CD8-positive, alpha-beta memory T cell (primary cell): ENCODE results near the gene GNB2. TPM values are rescaled to one million over a fixed set of nuclear protein-coding genes. Genes with fewer than 3 reads are reported as not detected.
A peak's percentile ranks its signal among the peaks of the same experiment; 100 is the strongest.

Experiments
- CTCF ChIA-PET: fragments of 350-600 bp; sonication (Branson Sonifier 250); formaldehyde crosslinking; loops from one replicate; lab custom pipeline; 2021; ENCODE audit warnings: antibody characterized with exemption; lab: Charles Lee
- POLR2A ChIA-PET: fragments of 350-600 bp; sonication (Branson Sonifier 250); formaldehyde crosslinking; loops from one replicate; lab custom pipeline; 2021; ENCODE audit warnings: antibody characterized with exemption; lab: Charles Lee
- DNase-seq, 5 donors: peaks; one replicate each; pipeline versions ENCODE4 v3.0.0 to v3.0.0-alpha.2; 2020 to 2022; ENCODE audit warnings: mixed read lengths in 1 of 5
- H3K27ac ChIP-seq: one replicate; pipeline ENCODE4 v1.7.0; 2013; ENCODE audit warnings: low read depth, mild to moderate bottlenecking, low read length, moderate library complexity
- H3K27me3 ChIP-seq: 2 replicates; pipeline ENCODE4 v1.7.0; 2013; ENCODE audit warnings: low read length, mild to moderate bottlenecking; ENCODE audit not compliant: insufficient read depth, poor library complexity, severe bottlenecking
- H3K36me3 ChIP-seq: 2 replicates; pipeline ENCODE4 v1.7.0; 2013; ENCODE audit warnings: mild to moderate bottlenecking, low read length, moderate library complexity; ENCODE audit not compliant: insufficient read depth
- H3K4me1 ChIP-seq: 2 replicates; pipeline ENCODE4 v1.7.0; 2013; ENCODE audit warnings: mild to moderate bottlenecking, low read length, moderate library complexity; ENCODE audit not compliant: insufficient read depth
- H3K4me3 ChIP-seq: 2 replicates; pipeline ENCODE4 v1.7.0; 2013; ENCODE audit warnings: mild to moderate bottlenecking, low read length
- H3K9me3 ChIP-seq: 2 replicates; pipeline ENCODE4 v1.7.0; 2013; ENCODE audit warnings: mild to moderate bottlenecking, low read length
- H3K27ac Mint-ChIP-seq, 8 donors: one replicate each; pipeline ENCODE4 v1.8.0; 2020 to 2021; ENCODE audit warnings: mixed read lengths in 8 of 8, mild to moderate bottlenecking in 6 of 8, inconsistent platforms in 3 of 8, moderate library complexity in 3 of 8
- H3K27me3 Mint-ChIP-seq, 2 donors: one replicate each; pipeline ENCODE4 v1.8.0; 2020 to 2021; ENCODE audit warnings: mixed read lengths in 2 of 2, mild to moderate bottlenecking in 1 of 2, moderate library complexity in 1 of 2
- H3K36me3 Mint-ChIP-seq, 3 donors: one replicate each; pipeline ENCODE4 v1.8.0; 2020 to 2021; ENCODE audit warnings: mixed read lengths in 3 of 3, inconsistent platforms in 1 of 3, mild to moderate bottlenecking in 1 of 3
- H3K4me1 Mint-ChIP-seq, 3 donors: one replicate each; pipeline ENCODE4 v1.8.0; 2020 to 2021; ENCODE audit warnings: mixed read lengths in 3 of 3, inconsistent platforms in 1 of 3, mild to moderate bottlenecking in 1 of 3
- H3K4me3 Mint-ChIP-seq, 7 donors: one replicate each; pipeline ENCODE4 v1.8.0; 2020 to 2021; ENCODE audit warnings: mixed read lengths in 7 of 7, mild to moderate bottlenecking in 6 of 7, moderate library complexity in 4 of 7, inconsistent platforms in 2 of 7
- H3K9me3 Mint-ChIP-seq, 5 donors: one replicate each; pipeline ENCODE4 v1.8.0; 2020 to 2022; ENCODE audit warnings: mixed read lengths in 5 of 5, mild to moderate bottlenecking in 3 of 5, moderate library complexity in 2 of 5, inconsistent platforms in 1 of 5
- polyA plus RNA-seq: library from polyadenylated mRNA; unstranded; fragments of 300-500 nt; fragmentation: Illumina TruSeq; gene quantifications from one replicate; pipeline ENCODE4 v1.2.3, GENCODE V29; 2021
- total RNA-seq, 2 experiments: library from RNA; stranded (reverse); gene quantifications; one replicate each; pipeline ENCODE4 v1.2.3, GENCODE V29; 2021

Gene GNB2
- total and polyA plus RNA-seq, 3 experiments from 2014 or later: 62.9 to 262 (median 253) TPM

- Mint-ChIP-seq H3K4me3 (no peak overlapping the region), H3K27ac (peak overlapping the region in 5 of 8 donors; percentile 17 to 93 (median 77)), H3K36me3 (peaks cover 0 to 65% (median 2%) of the 10 kb centered on the region in 3 donors), H3K4me1 (peaks cover 27 to 39% (median 32%) of the 10 kb centered on the region in 3 donors), H3K27me3 (no peaks in the 10 kb centered on the region), H3K9me3 (no peaks in the 10 kb centered on the region)
- no peaks in the 10 kb centered on the region for H3K27me3 ChIP-seq
- DNase-seq: no peak
- no peak overlapping the region for H3K27ac ChIP-seq
- H3K4me1 ChIP-seq: peaks cover 26% of the 10 kb centered on the region
- ChIA-PET POLR2A (interaction anchor here (1.0 to 1.4 kb wide), 3 partner anchors 9 to 258 kb away, joined by 3 to 10 read pairs (median 3); no protein-coding TSS in a partner anchor), CTCF (interaction anchor here (1.5 to 9.0 kb wide), 6 partner anchors 9 to 164 kb away, joined by 5 to 120 read pairs (median 6); partner anchors contain the start of genes POP7 and SLC12A9)
- H3K9me3 ChIP-seq: no peaks in the 10 kb centered on the region
- H3K4me3 ChIP-seq: no peak overlapping the region
- peaks cover 11% of the 10 kb centered on the region for H3K36me3 ChIP-seq
Measured at GRCh38 chr7:100688326-100688860, 14.9 kb downstream of the GNB2 start.

GRCh38 chr7:100689230-100690135 lies 15.9 kb downstream of the GNB2 start:
- Histone ChIP-seq H3K36me3 (peaks cover 11% of the 10 kb centered on the region), H3K27me3 (no peaks in the 10 kb centered on the region), H3K4me3 (no peak overlapping the region), H3K27ac (no peak overlapping the region), H3K9me3 (no peaks in the 10 kb centered on the region), H3K4me1 (peaks cover 26% of the 10 kb centered on the region)
- H3K27ac Mint-ChIP-seq: peak overlapping the region in 5 of 8 donors; percentile 17 to 93 (median 63)
- no peaks in the 10 kb centered on the region for H3K9me3 Mint-ChIP-seq
- H3K4me1 Mint-ChIP-seq: peaks cover 27 to 39% (median 32%) of the 10 kb centered on the region in 3 donors
- H3K36me3 Mint-ChIP-seq: peaks cover 0 to 58% (median 2%) of the 10 kb centered on the region in 3 donors
- CTCF ChIA-PET: interaction anchor here (1.1 to 9.0 kb wide), 10 partner anchors 10 to 163 kb away, joined by 3 to 120 read pairs (median 6); partner anchors contain the start of genes FBXO24, LRCH4, MOSPD3 and POP7
- no peaks in the 10 kb centered on the region for H3K27me3 Mint-ChIP-seq
- peak overlapping the region in 1 of 7 donors; percentile 79 for H3K4me3 Mint-ChIP-seq
- POLR2A ChIA-PET: interaction anchor here (1.0 to 1.9 kb wide), 6 partner anchors 10 to 259 kb away, joined by 3 to 10 read pairs (median 4); partner anchors contain the start of genes FBXO24 and LRCH4
- no peak for DNase-seq

GRCh38 chr7:100691676-100692577 lies 18.4 kb downstream of the GNB2 start:
- H3K4me1 ChIP-seq: peaks cover 26% of the 10 kb centered on the region
- no peaks in the 10 kb centered on the region for H3K9me3 ChIP-seq
- peak overlapping the region; percentile 81 for H3K4me3 ChIP-seq
- CTCF ChIA-PET: interaction anchor here (0.6 to 9.0 kb wide), 34 partner anchors 12 to 528 kb away, joined by 3 to 120 read pairs (median 4); partner anchors contain the start of genes FBXO24, GNB2, LRCH4 and MOSPD3
- H3K9me3 Mint-ChIP-seq: no peaks in the 10 kb centered on the region
- no peaks in the 10 kb centered on the region for H3K27me3 Mint-ChIP-seq
- DNase-seq: peak; percentile 69 to 85 (median 71)
- peaks cover 36 to 49% (median 39%) of the 10 kb centered on the region in 3 donors for H3K4me1 Mint-ChIP-seq
- peaks cover 0 to 36% (median 0%) of the 10 kb centered on the region in 3 donors for H3K36me3 Mint-ChIP-seq
- peak overlapping the region; percentile 15 to 95 (median 86) for H3K27ac Mint-ChIP-seq
- peak overlapping the region; percentile 88 to 97 (median 94) for H3K4me3 Mint-ChIP-seq
- H3K36me3 ChIP-seq: peaks cover 11% of the 10 kb centered on the region
- POLR2A ChIA-PET: interaction anchor here (0.6 to 2.8 kb wide), 9 partner anchors 14 to 264 kb away, joined by 3 to 16 read pairs (median 3); partner anchors contain the start of genes FBXO24, MOSPD3, POP7 and ZCWPW1
- H3K27me3 ChIP-seq: no peaks in the 10 kb centered on the region
- no peak overlapping the region for H3K27ac ChIP-seq

- Mint-ChIP-seq H3K4me1 (peaks cover 36 to 49% (median 39%) of the 10 kb centered on the region in 3 donors), H3K27ac (peak overlapping the region in 7 of 8 donors; percentile 80 to 98 (median 93))
Measured at GRCh38 chr7:100692578-100692961, 19.0 kb downstream of the GNB2 start.

GRCh38 chr7:100693312-100694097 lies 20.0 kb downstream of the GNB2 start:
- ChIA-PET CTCF (interaction anchor here (0.7 to 9.0 kb wide), 16 partner anchors 10 to 252 kb away, joined by 3 to 120 read pairs (median 12); partner anchors contain the start of genes FBXO24, LRCH4, MOSPD3 and POP7), POLR2A (interaction anchor here (1.0 to 2.8 kb wide), 5 partner anchors 12 to 265 kb away, joined by 3 to 16 read pairs (median 5); partner anchors contain the start of genes MOSPD3, POP7 and ZCWPW1)
- Histone ChIP-seq H3K36me3 (peaks cover 2% of the 10 kb centered on the region), H3K4me3 (peak overlapping the region; percentile 81), H3K9me3 (no peaks in the 10 kb centered on the region), H3K27ac (peak overlapping the region; percentile 61), H3K27me3 (no peaks in the 10 kb centered on the region), H3K4me1 (peaks cover 26% of the 10 kb centered on the region)
- no peaks in the 10 kb centered on the region for H3K27me3 Mint-ChIP-seq
- H3K4me1 Mint-ChIP-seq: peaks cover 36 to 48% (median 39%) of the 10 kb centered on the region in 3 donors
- H3K36me3 Mint-ChIP-seq: peaks cover 0 to 24% (median 0%) of the 10 kb centered on the region in 3 donors
- H3K9me3 Mint-ChIP-seq: no peaks in the 10 kb centered on the region
- DNase-seq: peak in 2 of 5 donors; percentile 16 to 47
- H3K27ac Mint-ChIP-seq: peak overlapping the region; percentile 80 to 98 (median 92)
- peak overlapping the region; percentile 88 to 97 (median 94) for H3K4me3 Mint-ChIP-seq

More at GRCh38 chr7:100692578-100692961, 19.0 kb downstream of the GNB2 start:
- peaks cover 11% of the 10 kb centered on the region for H3K36me3 ChIP-seq
- peaks cover 26% of the 10 kb centered on the region for H3K4me1 ChIP-seq
- Mint-ChIP-seq H3K27me3 (no peaks in the 10 kb centered on the region), H3K9me3 (no peaks in the 10 kb centered on the region), H3K36me3 (peaks cover 0 to 32% (median 0%) of the 10 kb centered on the region in 3 donors), H3K4me3 (peak overlapping the region; percentile 88 to 97 (median 94))
- no peak overlapping the region for H3K27ac ChIP-seq
- POLR2A ChIA-PET: interaction anchor here (1.0 to 2.8 kb wide), 6 partner anchors 11 to 264 kb away, joined by 3 to 16 read pairs (median 4); partner anchors contain the start of genes FBXO24, MOSPD3, POP7 and ZCWPW1
- H3K27me3 ChIP-seq: no peaks in the 10 kb centered on the region
- DNase-seq: peak in 1 of 5 donors; percentile 32
- CTCF ChIA-PET: interaction anchor here (0.7 to 9.0 kb wide), 20 partner anchors 11 to 252 kb away, joined by 3 to 120 read pairs (median 7); partner anchors contain the start of genes FBXO24, LRCH4, MOSPD3 and POP7
- peak overlapping the region; percentile 81 for H3K4me3 ChIP-seq
- H3K9me3 ChIP-seq: no peaks in the 10 kb centered on the region

- no peaks in the 10 kb centered on the region for H3K27me3 ChIP-seq
- Mint-ChIP-seq H3K4me3 (peak within 1 kb of the TSS; percentile 88 to 97 (median 94)), H3K4me1 (peaks cover 30 to 41% (median 33%) of the 10 kb centered on the region in 3 donors), H3K27ac (peak within 1 kb of the TSS; percentile 80 to 98 (median 92)), H3K27me3 (no peaks in the 10 kb centered on the region), H3K9me3 (no peaks in the 10 kb centered on the region), H3K36me3 (peaks cover 0 to 17% (median 0%) of the 10 kb centered on the region in 3 donors)
- peaks cover 26% of the 10 kb centered on the region for H3K4me1 ChIP-seq
- POLR2A ChIA-PET: interaction anchor here (1.2 to 2.8 kb wide), 2 partner anchors 11 to 12 kb away, joined by 3 to 16 read pairs; partner anchors contain the start of gene POP7
- DNase-seq: peak; percentile 63 to 80 (median 69)
- CTCF ChIA-PET: interaction anchor here (3.9 to 9.0 kb wide), 4 partner anchors 10 to 81 kb away, joined by 21 to 120 read pairs (median 66); partner anchors contain the start of genes MOSPD3 and POP7
- H3K27ac ChIP-seq: peak within 1 kb of the TSS; percentile 61
- peak within 1 kb of the TSS; percentile 81 for H3K4me3 ChIP-seq
- H3K36me3 ChIP-seq: no peaks in the 10 kb centered on the region
- H3K9me3 ChIP-seq: no peaks in the 10 kb centered on the region
Measured at GRCh38 chr7:100694098-100694745, 20.7 kb downstream of the GNB2 start, which contains the start of gene GIGYF1. Gene GIGYF1 (minus strand): TSS chr7:100694250. CDS start chr7:100688238, 6,012 bp downstream.
